Measurements from ENCODE around the gene SPI1. TPM values are rescaled to one million over a fixed set of nuclear protein-coding genes. Genes with fewer than 3 reads are reported as not detected.

SPI1 gene
- total RNA-seq, 1 experiment from 2014 or later: not detected

GRCh38 chr11:47327949-47328348, 50.4 kb downstream of the SPI1 start:
- no peak overlapping the region for H3K4me3 Mint-ChIP-seq

More at GRCh38 chr11:47327949-47328348, 50.4 kb downstream of the SPI1 start:
- no peaks in the 10 kb centered on the region for H3K27me3 Mint-ChIP-seq (ENCODE audit: low read depth)
- Histone ChIP-seq H3K4me2 (ENCODE audit: insufficient read depth, insufficient read length, low read length) (no peak overlapping the region), H3K4me1 (ENCODE audit: insufficient read depth, low read length) (no peaks in the 10 kb centered on the region), H3K23ac (ENCODE audit: insufficient read length, low read depth, low read length) (no peak overlapping the region), H3K27me3 (ENCODE audit: insufficient read depth, low read length) (no peaks in the 10 kb centered on the region), H2AFZ (ENCODE audit: low read length) (no peak overlapping the region), H3K23me2 (ENCODE audit: insufficient read length, low read depth, low read length, poor library complexity, severe bottlenecking) (no peaks in the 10 kb centered on the region), H3K79me1 (ENCODE audit: insufficient read depth, low read depth, low read length, poor library complexity, severe bottlenecking) (no peaks in the 10 kb centered on the region), H2BK12ac (ENCODE audit: insufficient read length, low read depth, low read length) (no peak overlapping the region), H2BK15ac (ENCODE audit: low read depth, low read length) (no peak overlapping the region), H3T11ph (ENCODE audit: low read length) (no peak overlapping the region), H3K18ac (ENCODE audit: insufficient read length, low read depth, low read length) (no peak overlapping the region), H3K56ac (ENCODE audit: insufficient read length, low read depth, low read length) (no peak overlapping the region), H3K9ac (ENCODE audit: extremely low read depth, insufficient read length, low read length) (no peak overlapping the region), H3K9me3 (ENCODE audit: control insufficient read depth, low read depth, low read length) (no peaks in the 10 kb centered on the region), H3K14ac (ENCODE audit: insufficient read depth, low read length) (no peak overlapping the region), H2BK120ac (ENCODE audit: low read depth, low read length, poor library complexity, severe bottlenecking) (no peak overlapping the region), H4K8ac (replicated peaks; ENCODE audit: insufficient read length, low read depth, low read length) (no peak overlapping the region), H3K79me2 (ENCODE audit: insufficient read depth, low read length) (no peaks in the 10 kb centered on the region), H4K20me1 (ENCODE audit: control insufficient read depth, insufficient read depth, insufficient read length) (no peaks in the 10 kb centered on the region), H4K5ac (ENCODE audit: insufficient read length, low read depth, low read length) (no peak overlapping the region), H3K27ac (ENCODE audit: insufficient read length, low read depth, low read length) (no peak overlapping the region), H2AK5ac (ENCODE audit: insufficient read length, low read length) (no peak overlapping the region), H2BK20ac (ENCODE audit: low read depth, low read length, poor library complexity, severe bottlenecking) (no peak overlapping the region), H3K4ac (ENCODE audit: low read depth, low read length) (no peak overlapping the region), H2BK5ac (ENCODE audit: insufficient read length, low read length) (no peak overlapping the region), H4K91ac (ENCODE audit: insufficient read length, low read depth, low read length) (no peak overlapping the region)
- no peaks in the 10 kb centered on the region for H3K9me3 Mint-ChIP-seq
- WGBS (ENCODE audit: extremely low coverage, insufficient read length, low lambda C conversion rate): no CpG with 5 or more reads among the region's 5 CpGs
- TF ChIP-seq CTCF (conservative IDR thresholded peaks at IDR 0.05): no peak
- no peak for DNase-seq
- no peaks in the 10 kb centered on the region for H3K4me1 Mint-ChIP-seq
- peaks cover 4 to 37% (median 28%) of the 10 kb centered on the region in 3 experiments; a peak in 5 of 7 replicates for H3K36me3 Mint-ChIP-seq (ENCODE audit: insufficient read depth in 1 of 3, low read depth in 3 of 3)
- peak overlapping the region in 2 of 3 experiments; percentile 8 to 79; a peak in 1 of 7 replicates for H3K27ac Mint-ChIP-seq
